ENCODE results near the gene PAM16. TPM values are rescaled to one million over a fixed set of nuclear protein-coding genes. Genes with fewer than 3 reads are reported as not detected.

The PAM16 gene
- total and polyA plus RNA-seq, 3 experiments from 2014 or later, result 38.6 to 70.2 (median 66.6) TPM

GRCh38 chr16:4332083-4332482 lies 19.0 kb downstream of the PAM16 start:
- Mint-ChIP-seq H3K36me3 (no peaks in the 10 kb centered on the region), H3K4me1 (peaks cover 0 to 6% (median 0%) of the 10 kb centered on the region in 3 donors), H3K9me3 (no peaks in the 10 kb centered on the region), H3K4me3 (no peak overlapping the region), H3K27me3 (peaks cover 0 to 7% of the 10 kb centered on the region in 2 donors), H3K27ac (no peak overlapping the region)
- DNase-seq, result no peak
- Histone ChIP-seq H3K4me1 (ENCODE audit: insufficient read depth, low read length) (peaks cover 6% of the 10 kb centered on the region), H3K27ac (ENCODE audit: low read depth, low read length) (no peak overlapping the region), H3K36me3 (ENCODE audit: insufficient read depth, low read length) (no peaks in the 10 kb centered on the region), H3K9me3 (ENCODE audit: low read length) (no peaks in the 10 kb centered on the region), H3K27me3 (ENCODE audit: insufficient read depth, low read length, poor library complexity, severe bottlenecking) (no peaks in the 10 kb centered on the region), H3K4me3 (ENCODE audit: low read length) (no peak overlapping the region)
- POLR2A ChIA-PET, result no interaction called here
- CTCF ChIA-PET, result interaction anchor here (0.9 to 8.0 kb wide), 5 partner anchors 20 to 78 kb away, joined by 3 to 72 read pairs (median 3); no protein-coding TSS in a partner anchor

GRCh38 chr16:4330277-4330874 lies 20.7 kb downstream of the PAM16 start:
- Mint-ChIP-seq H3K4me1 (peaks cover 0 to 10% (median 0%) of the 10 kb centered on the region in 3 donors), H3K4me3 (no peak overlapping the region), H3K9me3 (no peaks in the 10 kb centered on the region), H3K36me3 (no peaks in the 10 kb centered on the region), H3K27me3 (peaks cover 0 to 7% of the 10 kb centered on the region in 2 donors), H3K27ac (no peak overlapping the region)
- no peaks in the 10 kb centered on the region for H3K36me3 ChIP-seq (ENCODE audit: insufficient read depth, low read length)
- H3K27ac ChIP-seq (ENCODE audit: low read depth, low read length), result no peak overlapping the region
- H3K4me1 ChIP-seq (ENCODE audit: insufficient read depth, low read length), result peaks cover 6% of the 10 kb centered on the region
- POLR2A ChIA-PET, result interaction anchor here (0.7 kb wide), 1 partner anchor 76 kb away, joined by 3 read pairs; no protein-coding TSS in a partner anchor
- DNase-seq, result peak; percentile 53 to 74 (median 68)
- no peaks in the 10 kb centered on the region for H3K9me3 ChIP-seq (ENCODE audit: low read length)
- CTCF ChIA-PET, result interaction anchor here (0.7 to 8.0 kb wide), 17 partner anchors 11 to 391 kb away, joined by 3 to 72 read pairs (median 4); partner anchors contain the start of gene GLIS2
- H3K4me3 ChIP-seq (ENCODE audit: low read length), result no peak overlapping the region
- H3K27me3 ChIP-seq (ENCODE audit: insufficient read depth, low read length, poor library complexity, severe bottlenecking), result no peaks in the 10 kb centered on the region

GRCh38 chr16:4328782-4329775 lies 22.0 kb downstream of the PAM16 start:
- H3K27ac ChIP-seq (ENCODE audit: low read depth, low read length), result no peak overlapping the region
- no peak for DNase-seq
- CTCF ChIA-PET, result interaction anchor here (1.0 to 8.0 kb wide), 10 partner anchors 10 to 76 kb away, joined by 3 to 72 read pairs (median 6); partner anchors contain the start of gene GLIS2
- no peaks in the 10 kb centered on the region for H3K9me3 ChIP-seq (ENCODE audit: low read length)
- H3K4me1 Mint-ChIP-seq, result peaks cover 0 to 10% (median 0%) of the 10 kb centered on the region in 3 donors
- H3K36me3 Mint-ChIP-seq, result no peaks in the 10 kb centered on the region
- no peaks in the 10 kb centered on the region for H3K36me3 ChIP-seq (ENCODE audit: insufficient read depth, low read length)
- peak overlapping the region in 3 of 7 donors; percentile 6 to 59 (median 26) for H3K4me3 Mint-ChIP-seq
- H3K27me3 ChIP-seq (ENCODE audit: insufficient read depth, low read length, poor library complexity, severe bottlenecking), result no peaks in the 10 kb centered on the region
- H3K27ac Mint-ChIP-seq, result peak overlapping the region in 1 of 8 donors; percentile 8
- peaks cover 0 to 7% of the 10 kb centered on the region in 2 donors for H3K27me3 Mint-ChIP-seq
- POLR2A ChIA-PET, result interaction anchor here (0.8 to 0.9 kb wide), 2 partner anchors 56 to 75 kb away, joined by 3 read pairs; partner anchors contain the start of gene TFAP4
- H3K4me3 ChIP-seq (ENCODE audit: low read length), result no peak overlapping the region
- H3K9me3 Mint-ChIP-seq, result no peaks in the 10 kb centered on the region
- H3K4me1 ChIP-seq (ENCODE audit: insufficient read depth, low read length), result peaks cover 6% of the 10 kb centered on the region

DNA sequence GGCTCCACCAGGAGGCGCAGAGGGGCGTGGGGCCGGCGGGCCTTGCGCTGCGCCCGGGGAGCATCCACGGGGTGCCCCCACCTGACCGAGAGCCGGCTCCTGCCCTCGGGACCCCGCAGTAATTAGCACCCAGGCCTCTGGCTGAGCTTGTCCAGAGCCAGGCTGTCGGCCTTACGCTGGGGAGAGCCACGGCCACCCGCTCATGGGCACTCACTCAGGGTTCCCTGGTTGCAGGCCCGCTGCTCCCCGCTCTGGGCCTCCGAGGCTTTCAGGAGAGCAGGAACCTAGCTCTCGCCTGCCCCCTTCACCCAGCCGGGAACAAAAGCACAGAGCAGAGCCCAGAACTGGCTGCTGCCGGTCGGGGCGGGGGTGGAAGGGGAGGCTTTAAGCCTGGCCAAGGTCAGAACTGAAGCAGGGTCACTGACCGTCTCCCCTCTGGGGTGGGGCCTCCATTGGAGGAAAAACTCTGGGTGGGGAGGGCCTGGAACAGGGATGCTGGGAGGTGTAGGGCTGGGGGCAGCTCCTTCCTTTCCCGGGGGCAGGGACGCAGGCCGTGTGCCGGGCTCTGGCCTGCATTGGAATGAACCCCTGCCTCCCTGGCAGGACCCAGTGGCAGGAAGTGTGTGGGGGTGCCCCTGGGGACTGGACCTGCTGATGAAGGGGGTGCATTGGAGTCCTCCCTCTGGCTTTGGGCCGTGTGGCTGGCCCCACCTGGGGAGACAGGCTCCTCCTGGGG lies 22.9 kb downstream of the PAM16 start:
- H3K27me3 ChIP-seq (ENCODE audit: insufficient read depth, low read length, poor library complexity, severe bottlenecking), result no peaks in the 10 kb centered on the region
- H3K36me3 Mint-ChIP-seq, result no peaks in the 10 kb centered on the region
- peak in 4 of 5 donors; percentile 21 to 66 (median 39) for DNase-seq
- H3K27ac Mint-ChIP-seq, result no peak overlapping the region
- H3K27me3 Mint-ChIP-seq, result peaks cover 0 to 5% of the 10 kb centered on the region in 2 donors
- H3K36me3 ChIP-seq (ENCODE audit: insufficient read depth, low read length), result no peaks in the 10 kb centered on the region
- H3K9me3 Mint-ChIP-seq, result no peaks in the 10 kb centered on the region
- peaks cover 6% of the 10 kb centered on the region for H3K4me1 ChIP-seq (ENCODE audit: insufficient read depth, low read length)
- H3K9me3 ChIP-seq (ENCODE audit: low read length), result no peaks in the 10 kb centered on the region
- CTCF ChIA-PET, result interaction anchor here (0.6 to 8.0 kb wide), 9 partner anchors 11 to 233 kb away, joined by 3 to 72 read pairs (median 7); no protein-coding TSS in a partner anchor
- peaks cover 0 to 10% (median 0%) of the 10 kb centered on the region in 3 donors for H3K4me1 Mint-ChIP-seq
- POLR2A ChIA-PET, result interaction anchor here (0.8 to 0.9 kb wide), 2 partner anchors 55 to 74 kb away, joined by 3 read pairs; partner anchors contain the start of gene TFAP4
- H3K4me3 Mint-ChIP-seq, result peak overlapping the region in 6 of 7 donors; percentile 22 to 72 (median 55)
- no peak overlapping the region for H3K27ac ChIP-seq (ENCODE audit: low read depth, low read length)
- H3K4me3 ChIP-seq (ENCODE audit: low read length), result peak overlapping the region; percentile 39

DNA sequence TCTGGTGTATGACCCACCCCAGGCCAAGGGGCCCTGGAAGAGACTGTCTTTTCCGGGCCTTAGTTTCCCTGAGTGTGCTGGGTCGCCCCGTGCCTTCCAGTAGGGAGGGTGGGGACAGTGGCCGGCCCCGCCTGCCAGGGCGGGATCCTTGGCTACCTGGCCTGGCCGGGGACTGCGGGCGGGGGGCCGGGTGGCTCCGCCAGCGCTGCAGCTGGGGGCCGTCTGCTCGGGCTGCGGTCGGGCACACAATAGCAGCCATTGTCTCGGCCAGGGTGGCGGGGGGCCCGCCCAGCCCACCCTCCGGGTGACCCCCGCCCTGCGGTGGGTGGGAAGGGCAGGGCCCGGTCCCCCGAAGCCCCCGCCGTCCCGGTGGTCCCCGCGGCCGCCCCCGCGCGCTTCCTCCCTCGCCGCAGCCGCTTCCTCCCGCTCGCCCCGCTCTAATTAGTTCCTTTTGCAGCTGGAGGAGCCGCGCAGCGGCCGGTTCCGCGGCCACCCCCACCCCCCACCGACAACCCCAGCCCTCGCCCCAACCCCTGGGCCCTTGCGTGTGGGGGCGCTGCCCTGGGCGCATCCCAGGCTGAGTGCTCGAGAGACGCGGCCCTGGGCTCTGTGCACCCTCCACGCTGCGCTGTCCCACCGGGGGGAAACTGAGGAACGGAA lies 23.6 kb downstream of the PAM16 start:
- H3K9me3 Mint-ChIP-seq, result no peaks in the 10 kb centered on the region
- peaks cover 0 to 5% of the 10 kb centered on the region in 2 donors for H3K27me3 Mint-ChIP-seq
- DNase-seq, result no peak
- H3K36me3 ChIP-seq (ENCODE audit: insufficient read depth, low read length), result no peaks in the 10 kb centered on the region
- H3K27me3 ChIP-seq (ENCODE audit: insufficient read depth, low read length, poor library complexity, severe bottlenecking), result no peaks in the 10 kb centered on the region
- peaks cover 6% of the 10 kb centered on the region for H3K4me1 ChIP-seq (ENCODE audit: insufficient read depth, low read length)
- CTCF ChIA-PET, result interaction anchor here (0.9 to 8.0 kb wide), 10 partner anchors 15 to 74 kb away, joined by 3 to 72 read pairs (median 6); no protein-coding TSS in a partner anchor
- H3K27ac Mint-ChIP-seq, result no peak overlapping the region
- H3K4me3 ChIP-seq (ENCODE audit: low read length), result peak overlapping the region; percentile 39
- H3K4me1 Mint-ChIP-seq, result peaks cover 0 to 10% (median 0%) of the 10 kb centered on the region in 3 donors
- H3K9me3 ChIP-seq (ENCODE audit: low read length), result no peaks in the 10 kb centered on the region
- H3K4me3 Mint-ChIP-seq, result peak overlapping the region in 3 of 7 donors; percentile 32 to 59 (median 51)
- no peaks in the 10 kb centered on the region for H3K36me3 Mint-ChIP-seq
- H3K27ac ChIP-seq (ENCODE audit: low read depth, low read length), result no peak overlapping the region
- POLR2A ChIA-PET, result interaction anchor here (0.6 kb wide), 1 partner anchor 12 kb away, joined by 3 read pairs; no protein-coding TSS in a partner anchor

DNA sequence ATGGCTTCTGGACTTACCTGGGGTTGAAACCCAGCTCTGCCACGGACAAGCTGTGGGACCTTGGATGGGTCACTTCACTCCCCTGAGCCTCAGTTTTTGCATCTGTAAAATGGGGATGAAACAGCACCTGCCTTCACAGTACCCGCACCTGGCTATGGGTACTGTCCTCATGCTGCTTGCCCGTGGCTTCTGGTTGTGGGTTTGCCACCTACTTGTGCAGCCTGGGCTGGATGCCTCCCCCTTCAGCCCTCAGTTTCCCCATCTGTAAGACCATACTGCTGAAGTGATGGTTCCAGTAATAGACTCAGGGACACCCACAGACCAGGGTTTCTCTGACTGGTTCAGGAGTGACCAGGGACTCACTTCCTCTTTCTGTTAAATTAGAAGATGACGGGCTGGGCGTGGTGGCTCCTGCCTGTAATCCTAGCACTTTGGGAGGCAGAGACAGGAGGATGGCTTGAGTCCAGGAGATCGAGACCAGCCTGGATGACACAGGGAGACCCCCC lies 25.8 kb downstream of the PAM16 start:
- CTCF ChIA-PET, result interaction anchor here (1.1 to 8.0 kb wide), 6 partner anchors 13 to 72 kb away, joined by 3 to 72 read pairs (median 4); no protein-coding TSS in a partner anchor

More for the DNA sequence above, 25.8 kb downstream of the PAM16 start:
- no peak overlapping the region for H3K27ac ChIP-seq (ENCODE audit: low read depth, low read length)
- Mint-ChIP-seq H3K4me1 (peaks cover 0 to 10% (median 0%) of the 10 kb centered on the region in 3 donors), H3K27ac (no peak overlapping the region), H3K27me3 (peaks cover 0 to 2% of the 10 kb centered on the region in 2 donors), H3K9me3 (no peaks in the 10 kb centered on the region), H3K36me3 (no peaks in the 10 kb centered on the region), H3K4me3 (peak overlapping the region in 2 of 7 donors; percentile 19 to 24)
- H3K4me1 ChIP-seq (ENCODE audit: insufficient read depth, low read length), result peaks cover 6% of the 10 kb centered on the region
- H3K36me3 ChIP-seq (ENCODE audit: insufficient read depth, low read length), result no peaks in the 10 kb centered on the region
- no peak overlapping the region for H3K4me3 ChIP-seq (ENCODE audit: low read length)
- no peaks in the 10 kb centered on the region for H3K27me3 ChIP-seq (ENCODE audit: insufficient read depth, low read length, poor library complexity, severe bottlenecking)
- DNase-seq, result no peak
- H3K9me3 ChIP-seq (ENCODE audit: low read length), result no peaks in the 10 kb centered on the region
- POLR2A ChIA-PET, result interaction anchor here (0.6 kb wide), 1 partner anchor 12 kb away, joined by 3 read pairs; no protein-coding TSS in a partner anchor

Data from CD8-positive, alpha-beta memory T cell (primary cell).